IPS DF 4.7 (cell line): ENCODE results near the gene ZNF853.
"Not testable (repeated sequence)": the region's sequence is repeated elsewhere in the genome, so short reads cannot be mapped to it uniquely, and the experiment has no call there.

Source experiments
- DNase-seq: peaks from one replicate; pipeline ENCODE4 v3.0.0-alpha.2; 2013; ENCODE audit warnings: low spot score; ENCODE audit errors: extremely low read depth

Gene ZNF853

DNA sequence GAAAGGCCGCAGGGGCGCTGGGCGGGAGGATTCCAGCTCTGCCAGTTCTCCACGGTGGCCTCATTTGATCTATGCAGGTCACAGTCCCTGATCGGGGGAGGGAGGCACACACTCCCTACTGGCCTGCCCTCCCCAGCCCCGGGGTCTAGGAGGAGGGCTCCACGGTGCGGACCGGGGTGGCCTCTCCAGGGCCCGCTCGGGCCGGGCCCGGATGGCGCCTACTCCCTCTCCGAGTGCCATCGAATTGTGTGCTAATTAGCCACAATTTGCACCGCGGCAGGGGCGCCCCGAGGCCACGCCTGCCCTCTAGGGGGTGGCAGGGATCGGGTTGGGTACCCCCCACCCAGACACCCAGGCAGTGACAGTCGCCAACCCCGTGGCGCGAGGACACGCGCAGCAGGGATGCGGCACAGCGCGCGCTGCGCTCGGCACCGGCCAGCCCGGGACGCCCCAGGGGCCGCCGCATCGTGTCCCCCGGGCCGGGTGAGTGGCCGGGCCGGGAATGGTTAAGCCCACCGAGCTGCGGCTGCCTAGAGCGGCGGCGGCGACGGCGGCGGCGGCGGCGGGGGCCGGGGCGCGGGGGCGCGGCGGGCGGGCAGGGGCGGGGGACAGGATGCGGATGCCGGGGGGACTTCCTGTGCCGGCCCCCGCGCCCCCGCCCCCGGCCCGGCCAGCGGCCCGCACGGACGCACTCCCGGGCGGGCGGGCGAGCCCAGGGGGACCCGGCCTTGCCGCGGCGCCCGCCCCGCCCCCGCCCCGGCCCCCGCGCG is at the start of gene ZNF853:
ZNF853 (plus strand) TSS at position 658 of the 770 bp plus-strand sequence. CDS start 565 bp downstream, outside the sequence.
- DNase-seq = no peak

DNA sequence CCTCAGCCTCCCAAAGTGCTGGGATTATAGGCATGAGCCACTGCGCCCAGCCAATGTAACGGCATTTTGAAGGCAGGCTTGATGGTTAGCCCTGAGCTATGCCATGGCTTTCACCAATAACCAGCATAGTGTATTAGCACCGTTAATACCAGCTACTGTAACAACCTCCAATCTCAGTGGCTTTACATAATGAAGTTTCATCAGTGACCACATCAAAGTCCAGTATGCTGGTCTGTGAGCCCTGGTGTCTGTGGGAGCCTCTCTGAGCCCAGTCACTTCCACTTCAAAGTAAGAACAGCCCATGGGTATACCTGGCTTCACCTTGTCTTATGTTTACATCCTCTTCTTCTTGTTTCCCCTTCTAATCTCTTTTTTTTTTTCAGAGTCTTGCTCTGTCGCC is 49.8 kb upstream of the ZNF853 start:
- DNase-seq = no peak

DNA sequence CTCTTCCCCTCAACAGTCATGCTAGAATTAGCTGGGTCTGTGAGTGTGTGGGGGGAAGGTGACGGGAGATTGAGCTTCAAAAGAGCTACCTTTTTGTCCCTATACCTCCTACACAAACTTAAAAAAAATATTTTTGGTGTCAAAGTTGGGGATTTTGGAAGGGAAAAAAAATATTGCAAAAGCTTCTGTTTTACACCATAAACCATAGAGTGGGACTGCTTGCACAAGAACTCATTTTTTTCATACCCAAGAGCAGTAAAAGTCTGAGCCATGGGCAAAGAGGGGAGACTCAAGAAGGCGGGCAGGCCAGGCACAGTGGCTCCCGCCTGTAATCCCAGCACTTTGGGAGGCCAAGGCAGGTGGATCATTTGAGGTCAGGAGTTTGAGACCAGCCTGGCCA is 47.5 kb upstream of the ZNF853 start:
- DNase-seq = no peak

DNA sequence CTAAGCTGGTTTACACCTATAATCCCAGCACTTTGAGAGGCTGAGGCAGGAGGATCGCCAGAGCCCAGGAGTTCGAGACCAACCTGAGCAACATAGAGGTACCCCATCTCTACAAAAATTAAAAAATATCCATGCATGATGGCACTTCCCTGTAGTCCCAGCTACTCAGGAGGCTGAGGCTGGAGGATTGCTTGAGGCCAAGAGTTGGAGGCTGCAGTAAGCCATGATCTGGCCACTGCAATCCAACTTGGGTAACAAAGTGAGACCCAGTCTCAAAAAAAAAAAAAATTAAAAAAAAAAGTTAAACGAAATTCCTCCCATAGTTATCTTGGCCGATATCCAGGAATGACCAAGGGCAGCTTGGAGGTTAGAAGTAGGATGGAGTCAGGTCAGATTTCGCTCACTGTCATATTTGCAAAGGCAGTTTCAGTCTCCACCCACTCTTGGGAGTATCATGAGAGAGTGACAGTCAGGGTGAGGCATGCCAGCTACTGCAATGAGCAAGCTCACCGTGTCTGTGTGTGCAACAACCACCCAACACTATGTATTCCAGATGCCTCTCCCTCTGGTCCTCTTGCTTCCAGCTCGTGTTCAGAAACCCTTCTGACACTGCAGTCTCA is 44.1 kb upstream of the ZNF853 start:
- DNase-seq = no peak

DNA sequence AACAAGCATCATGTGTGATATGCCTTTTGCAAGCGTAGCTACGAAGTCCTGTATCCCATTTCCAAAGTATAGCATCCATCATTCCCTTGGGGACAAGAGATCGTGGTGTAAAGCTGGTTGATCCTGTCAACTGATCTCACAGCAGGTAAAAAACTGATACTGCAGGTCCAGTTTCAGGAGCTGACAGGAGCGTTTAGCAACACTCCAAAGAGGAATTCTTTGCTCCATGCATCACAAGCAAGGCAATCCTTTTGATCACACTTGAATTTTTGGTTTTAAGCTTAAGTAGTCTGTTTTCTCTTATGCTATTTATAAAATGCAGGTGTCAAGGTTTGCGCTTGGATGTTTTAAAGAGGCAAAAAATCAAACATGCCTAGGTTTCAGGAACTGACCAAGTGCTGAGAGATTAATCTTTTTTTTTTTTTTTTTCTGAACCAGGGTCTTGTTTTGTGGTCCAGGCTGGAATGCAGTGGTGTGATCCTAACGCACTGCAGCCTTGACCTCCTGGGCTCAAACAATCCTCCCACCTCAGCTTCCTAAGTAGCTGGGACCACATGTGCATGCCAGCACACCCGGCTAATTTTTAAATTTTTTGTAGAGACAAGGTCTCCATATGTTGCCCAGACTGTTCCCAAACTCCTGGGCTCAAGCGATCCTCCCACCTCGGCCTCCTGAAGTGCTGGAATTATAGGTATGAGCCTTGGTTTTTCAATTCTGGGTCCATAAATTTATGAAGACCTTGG is 40.0 kb upstream of the ZNF853 start:
- DNase-seq = no peak

DNA sequence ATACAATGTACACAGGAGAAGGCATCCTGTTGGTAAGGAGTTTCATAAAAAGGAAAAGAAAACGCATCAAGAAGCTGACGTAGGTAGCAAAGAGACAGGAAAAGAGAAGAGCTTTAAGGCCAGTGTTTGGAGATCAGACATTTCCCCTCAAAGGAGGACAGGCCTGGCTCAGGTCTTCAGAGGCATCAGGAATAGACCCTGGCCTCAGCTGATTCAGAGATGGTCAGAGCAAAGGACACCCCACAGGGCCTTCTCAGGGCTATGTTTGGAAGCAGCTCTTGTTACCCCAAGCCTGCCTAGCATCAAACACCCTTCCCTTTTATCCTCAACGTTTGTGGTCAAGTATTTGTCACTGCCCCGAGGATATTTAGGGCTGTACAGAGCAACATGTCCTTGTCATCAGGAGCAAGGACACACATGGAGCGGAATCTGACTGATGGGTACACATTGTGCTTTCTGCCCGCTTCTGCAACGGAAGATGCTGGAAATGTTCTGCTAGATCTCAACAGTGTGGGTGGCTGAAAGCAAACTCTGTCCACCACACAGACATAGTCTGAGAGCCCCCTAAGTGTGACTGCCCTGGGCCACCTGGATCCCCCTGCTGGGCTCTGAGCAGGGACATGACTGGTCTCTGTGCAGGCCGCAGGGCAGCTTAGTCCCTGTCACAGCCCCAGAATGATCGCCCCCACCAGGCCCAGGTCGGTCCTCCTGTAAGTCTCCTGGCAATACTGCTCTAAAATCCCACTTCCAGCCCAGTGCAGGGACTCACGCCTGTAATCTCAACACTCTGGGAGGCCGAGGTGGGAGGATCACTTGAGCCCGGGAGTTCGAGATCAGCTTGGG is 39.2 kb upstream of the ZNF853 start:
- no peak for DNase-seq

DNA sequence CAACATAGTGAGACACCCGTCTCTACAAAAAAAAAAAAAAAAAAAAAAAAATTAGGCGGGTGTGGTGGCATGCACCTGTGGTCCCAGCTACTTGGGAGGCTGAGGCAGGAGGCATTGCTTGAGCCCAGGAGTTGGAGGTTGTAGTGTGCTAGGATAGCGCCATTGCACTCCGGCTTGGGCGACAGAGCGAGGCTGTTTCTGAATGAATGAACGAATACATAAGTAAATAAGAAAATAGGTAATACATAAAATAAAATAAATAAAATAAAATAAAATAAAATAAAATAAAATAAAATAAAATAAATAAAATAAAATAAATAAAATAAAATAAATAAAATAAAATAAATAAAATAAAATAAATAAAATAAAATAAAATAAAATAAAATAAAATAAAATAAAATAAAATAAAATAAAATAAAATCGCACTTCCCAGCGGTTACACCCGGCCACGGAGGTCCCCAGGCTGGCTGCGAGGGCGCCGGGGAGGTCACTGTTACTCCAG is 38.5 kb upstream of the ZNF853 start:
- not testable (repeated sequence) for DNase-seq

DNA sequence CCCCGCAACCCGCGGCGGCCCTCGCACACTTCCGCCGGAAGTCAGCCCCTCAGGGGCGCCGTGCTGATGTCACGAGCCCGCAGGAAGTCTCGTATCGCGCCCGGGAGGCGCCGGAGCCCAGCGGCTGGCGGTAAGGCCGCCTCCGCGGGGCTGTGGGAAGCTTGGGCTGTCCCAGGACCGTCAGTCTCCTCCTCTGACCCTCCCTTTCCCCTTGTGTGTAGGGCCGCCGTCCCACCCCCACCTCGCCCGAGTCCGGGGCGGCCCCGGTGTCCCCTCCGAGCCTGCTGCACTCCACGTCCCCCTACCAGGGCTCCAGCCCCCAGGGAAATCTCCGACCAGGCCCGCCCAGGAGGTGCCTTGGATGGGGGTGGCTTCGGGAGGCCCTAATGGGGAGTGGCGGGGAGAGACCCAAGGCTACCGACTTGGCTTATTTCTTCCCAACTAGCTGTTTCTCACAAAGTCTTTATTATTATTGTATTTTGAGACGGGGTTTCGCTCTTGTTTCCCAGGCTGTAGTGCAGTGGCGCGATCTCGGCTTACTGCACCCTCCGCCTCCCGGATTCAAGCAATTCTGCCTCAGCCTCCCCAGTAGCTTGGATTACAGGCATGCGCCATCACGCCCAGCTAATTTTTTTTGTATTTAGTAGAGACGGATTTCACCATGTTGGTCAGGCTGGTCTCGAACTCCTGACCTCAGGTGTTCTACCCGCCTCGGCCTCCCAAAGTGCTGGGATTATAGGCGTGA is 37.9 kb upstream of the ZNF853 start, which contains the start of gene ZDHHC4:
ZDHHC4 (plus strand) TSS at position 86 of the 745 bp plus-strand sequence. CDS start 3,108 bp downstream, outside the sequence.
- no peak for DNase-seq

DNA sequence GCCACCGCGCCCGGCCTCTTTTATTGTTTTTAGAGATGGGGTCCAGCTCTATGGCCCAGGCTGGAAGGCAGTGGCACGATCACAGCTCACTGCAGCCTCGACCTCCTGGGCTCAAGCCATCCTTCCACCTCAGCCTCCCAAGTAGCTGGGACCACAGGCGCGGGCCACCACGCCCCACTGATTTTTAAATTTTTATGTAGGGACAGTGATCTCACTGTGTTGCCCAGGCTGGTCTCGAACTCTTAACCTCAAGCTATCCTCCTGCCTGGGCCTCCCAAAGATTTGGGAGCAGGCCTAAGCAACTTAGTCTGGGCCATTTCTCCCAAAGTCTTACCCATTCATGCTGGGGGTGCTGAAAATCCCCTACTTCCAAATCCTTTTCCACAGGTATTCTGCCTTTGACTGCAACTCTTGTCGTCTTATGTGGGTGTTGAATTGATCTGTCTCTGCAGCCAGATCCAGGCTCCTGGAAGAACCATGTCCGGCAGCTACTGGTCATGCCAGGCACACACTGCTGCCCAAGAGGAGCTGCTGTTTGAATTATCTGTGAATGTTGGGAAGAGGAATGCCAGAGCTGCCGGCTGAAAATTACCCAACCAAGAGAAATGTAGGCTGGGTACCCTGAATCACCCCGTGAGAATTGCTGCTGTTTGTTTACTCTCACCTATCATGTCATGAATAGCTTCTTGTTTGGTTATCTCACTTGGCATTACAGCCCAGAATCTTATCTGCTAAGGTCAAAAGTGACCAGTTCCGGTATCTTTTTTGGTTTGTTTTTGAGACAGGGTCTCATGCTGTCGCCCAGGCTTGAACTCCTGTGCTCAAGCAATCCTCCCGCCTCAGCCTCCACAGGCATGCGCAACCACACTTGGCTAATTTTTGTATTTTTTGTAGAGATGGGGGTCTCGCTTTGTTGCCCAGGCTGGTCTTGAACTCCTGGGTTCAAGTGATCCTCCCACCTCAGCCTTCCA is 37.0 kb upstream of the ZNF853 start:
- DNase-seq = no peak

DNA sequence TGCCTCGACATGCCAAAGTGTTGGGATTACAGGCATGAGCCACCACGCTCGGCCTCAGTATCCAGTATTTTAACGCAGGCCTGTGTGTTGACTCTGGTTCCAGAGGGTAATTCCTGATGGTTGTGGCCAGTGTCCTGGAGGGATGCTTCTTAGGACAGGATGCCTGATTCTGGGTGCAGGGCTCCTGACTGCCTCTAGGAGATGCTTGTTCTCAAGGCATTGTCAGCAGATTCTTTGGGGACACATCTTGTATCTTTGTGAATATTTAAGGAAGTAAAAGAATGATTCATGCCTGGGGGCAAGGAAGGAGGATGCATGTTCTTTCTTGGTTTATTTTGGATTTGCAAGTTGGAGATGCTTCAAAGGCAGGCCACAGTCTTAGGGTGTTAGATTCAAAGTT is 36.0 kb upstream of the ZNF853 start:
- DNase-seq = no peak

DNA sequence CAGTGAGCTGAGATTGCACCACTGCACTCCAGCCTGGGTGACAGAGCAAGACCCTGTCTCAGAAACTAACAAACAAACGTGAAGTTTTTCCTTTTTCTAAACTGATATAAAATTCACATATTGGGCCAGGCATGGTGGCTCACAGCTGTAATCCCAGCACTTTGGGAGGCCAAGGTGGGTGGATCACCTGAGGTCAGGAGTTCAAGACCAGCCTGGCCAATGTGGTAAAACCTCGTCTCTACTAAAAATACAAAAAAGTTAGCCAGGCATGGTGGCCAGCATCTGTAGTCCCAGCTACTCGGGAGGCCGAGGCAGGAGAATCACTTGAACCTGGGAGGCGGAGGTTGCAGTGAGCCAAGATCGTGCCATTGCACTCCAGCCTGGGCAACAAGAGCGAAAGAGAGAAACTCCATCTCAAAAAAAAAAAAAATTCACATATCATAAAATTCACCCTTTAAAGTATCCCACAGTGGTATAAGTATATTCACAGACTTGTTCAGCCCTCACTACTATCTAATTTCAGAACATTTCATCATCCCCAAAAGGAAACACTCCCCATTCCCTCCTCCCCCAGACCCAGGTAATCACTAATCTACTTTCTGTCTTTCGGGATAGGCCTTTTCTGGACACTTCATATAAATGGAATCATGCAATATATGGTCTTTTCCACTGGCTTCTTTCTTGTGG is 29.5 kb upstream of the ZNF853 start:
- DNase-seq = not testable (repeated sequence)

DNA sequence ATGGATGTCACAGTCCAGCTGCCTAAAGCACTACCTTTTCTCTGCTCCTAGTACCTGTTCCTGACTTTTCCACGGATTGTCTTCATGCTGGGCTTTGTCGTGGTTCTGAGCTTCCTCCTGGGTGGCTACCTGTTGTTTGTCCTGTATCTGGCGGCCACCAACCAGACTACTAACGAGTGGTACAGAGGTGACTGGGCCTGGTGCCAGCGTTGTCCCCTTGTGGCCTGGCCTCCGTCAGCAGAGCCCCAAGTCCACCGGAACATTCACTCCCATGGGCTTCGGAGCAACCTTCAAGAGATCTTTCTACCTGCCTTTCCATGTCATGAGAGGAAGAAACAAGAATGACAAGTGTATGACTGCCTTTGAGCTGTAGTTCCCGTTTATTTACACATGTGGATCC is 26.8 kb upstream of the ZNF853 start:
- DNase-seq = no peak

DNA sequence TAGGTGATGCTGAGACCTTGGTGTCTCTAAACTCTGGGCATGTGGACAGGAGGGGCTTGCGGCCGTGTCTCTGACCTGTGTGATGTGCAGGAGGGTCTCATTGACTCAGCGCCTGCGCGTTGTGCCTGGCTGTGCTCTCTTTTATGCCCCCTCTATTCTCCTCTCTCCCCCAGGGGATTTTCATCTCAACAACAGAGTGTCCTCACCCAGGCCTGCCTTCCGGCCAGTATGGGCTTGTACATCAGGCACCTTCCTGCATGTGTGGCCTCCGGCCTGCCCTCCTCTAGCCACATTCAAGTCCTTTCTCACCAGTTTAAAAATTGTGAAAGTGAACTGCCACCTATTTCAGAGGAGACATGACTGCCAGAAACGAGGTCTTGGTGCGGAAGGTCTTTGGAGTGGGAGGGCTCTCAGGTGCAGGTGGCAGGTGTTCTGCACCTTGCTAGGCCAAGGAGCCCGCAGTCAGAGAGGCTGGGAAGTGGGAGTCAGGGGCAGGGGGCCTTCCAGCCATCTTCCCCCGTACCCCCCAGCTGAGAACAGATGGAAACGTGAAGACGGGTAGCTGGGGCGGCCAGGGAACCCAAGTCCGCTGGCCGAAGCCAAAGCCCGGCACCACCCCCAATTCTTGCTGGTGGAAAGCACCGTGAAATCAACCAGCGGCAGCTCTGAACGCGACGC is 26.1 kb upstream of the ZNF853 start:
- no peak for DNase-seq

DNA sequence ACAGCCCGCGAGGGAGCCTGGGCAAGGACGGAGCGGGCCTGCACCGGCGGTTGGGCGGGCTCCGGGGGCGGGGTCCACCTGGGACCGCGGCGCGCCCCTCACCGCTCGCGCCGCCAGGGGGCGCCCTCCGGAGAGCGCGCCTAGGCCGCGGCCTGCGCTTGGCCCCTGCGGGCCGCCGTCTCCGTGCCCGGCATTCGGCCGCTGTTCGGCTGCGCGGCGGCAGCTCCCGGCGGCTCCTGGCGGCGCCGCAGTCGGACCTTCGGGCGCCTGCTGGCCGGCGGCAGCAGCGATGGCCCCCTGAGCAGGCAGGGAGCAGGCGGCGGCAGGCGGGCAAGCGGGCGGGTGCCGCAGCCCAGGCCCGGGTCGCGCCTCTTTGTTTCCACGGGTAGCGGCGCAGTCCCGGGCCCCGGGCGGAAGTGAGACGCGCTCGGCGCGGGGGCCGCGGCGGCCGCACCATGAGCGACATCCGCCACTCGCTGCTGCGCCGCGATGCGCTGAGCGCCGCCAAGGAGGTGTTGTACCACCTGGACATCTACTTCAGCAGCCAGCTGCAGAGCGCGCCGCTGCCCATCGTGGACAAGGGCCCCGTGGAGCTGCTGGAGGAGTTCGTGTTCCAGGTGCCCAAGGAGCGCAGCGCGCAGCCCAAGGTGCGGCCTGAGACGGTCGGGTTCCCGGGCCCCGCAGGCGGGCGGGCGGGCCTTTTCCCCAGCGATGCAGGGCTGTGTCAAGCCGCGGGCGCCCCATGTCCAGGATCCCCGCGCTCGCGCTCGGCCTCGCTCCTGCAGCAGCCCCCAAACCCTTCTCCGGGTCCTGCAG is 25.4 kb upstream of the ZNF853 start, which contains the start of gene INTS15:
INTS15 (plus strand) TSS at position 193 of the 816 bp plus-strand sequence; CDS start at position 456, 263 bp downstream.
- no peak for DNase-seq

DNA sequence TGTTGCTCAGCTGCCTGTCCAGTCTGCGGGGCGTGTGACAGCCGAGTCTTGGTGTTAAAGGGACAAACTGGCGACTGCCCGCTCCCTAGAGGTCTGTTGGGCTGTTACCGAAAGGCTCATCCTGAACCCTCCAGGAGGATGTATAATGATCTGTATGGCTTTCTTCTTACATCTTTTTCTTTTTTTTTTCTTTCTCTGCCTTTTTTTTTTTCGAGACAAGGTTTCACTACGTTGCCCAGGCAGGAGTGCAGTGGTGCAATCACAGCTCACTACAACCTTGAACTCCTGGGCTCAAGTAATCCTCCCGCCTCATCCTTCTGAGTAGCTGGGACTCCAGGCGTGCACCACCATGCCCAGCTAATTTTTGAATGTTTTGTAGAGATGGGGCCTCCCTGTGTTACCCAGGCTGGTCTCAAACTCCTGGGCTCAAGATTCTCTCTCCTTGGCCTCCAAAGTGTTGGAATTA is 24.7 kb upstream of the ZNF853 start:
- DNase-seq = no peak

DNA sequence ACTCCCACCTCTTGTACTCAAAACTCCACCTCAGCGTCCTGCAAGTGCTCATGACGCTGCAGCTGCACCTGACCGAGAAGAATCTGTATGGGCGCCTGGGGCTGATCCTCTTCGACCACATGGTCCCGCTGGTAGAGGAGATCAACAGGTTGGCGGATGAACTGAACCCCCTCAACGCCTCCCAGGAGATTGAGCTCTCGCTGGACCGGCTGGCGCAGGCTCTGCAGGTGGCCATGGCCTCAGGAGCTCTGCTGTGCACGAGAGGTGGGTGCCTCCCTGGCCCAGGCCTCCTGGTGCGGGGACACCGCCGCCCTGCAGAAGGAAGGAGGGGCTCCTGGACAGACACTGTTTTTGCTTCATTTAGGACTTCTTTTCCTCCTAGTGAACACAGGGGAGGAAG is 15.3 kb upstream of the ZNF853 start:
- no peak for DNase-seq

DNA sequence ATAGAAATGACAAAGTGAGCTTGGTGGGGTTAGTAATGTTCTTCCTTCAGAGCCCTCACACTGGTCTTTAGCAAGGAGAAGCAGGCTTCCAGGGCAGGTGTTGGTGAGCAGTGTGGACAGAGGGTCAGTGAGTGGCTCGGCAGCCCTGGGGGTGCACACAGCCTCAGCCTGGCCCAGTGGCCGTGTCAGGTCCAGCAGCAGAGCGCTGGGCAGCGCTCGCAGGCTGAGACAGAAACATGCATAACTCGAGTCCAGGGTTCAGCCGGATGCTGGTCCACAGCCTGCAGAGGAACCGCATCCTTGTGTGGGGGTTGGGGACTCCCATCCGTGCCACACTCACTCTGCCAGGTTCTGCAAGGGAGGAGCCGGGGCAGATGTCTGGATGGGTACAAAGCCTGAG is 11.0 kb upstream of the ZNF853 start:
- no peak for DNase-seq
